Colon (tissue), 2 donors: ENCODE measurements around the gene PCMTD2.
"Not testable (repeated sequence)": the region's sequence is repeated elsewhere in the genome, so short reads cannot be mapped to it uniquely, and the experiment has no call there.

Experiments
- FAIRE-seq: peaks from 2 replicates; lab custom pipeline; 2012; peaks lifted over from hg19 to GRCh38; lab: Jason Lieb, UNC
- donor health status: control.
- donor health status: control.

Gene PCMTD2

GRCh38 chr20:64257107-64257757 lies 1.7 kb downstream of the PCMTD2 start:
- FAIRE-seq: no peak

DNA sequence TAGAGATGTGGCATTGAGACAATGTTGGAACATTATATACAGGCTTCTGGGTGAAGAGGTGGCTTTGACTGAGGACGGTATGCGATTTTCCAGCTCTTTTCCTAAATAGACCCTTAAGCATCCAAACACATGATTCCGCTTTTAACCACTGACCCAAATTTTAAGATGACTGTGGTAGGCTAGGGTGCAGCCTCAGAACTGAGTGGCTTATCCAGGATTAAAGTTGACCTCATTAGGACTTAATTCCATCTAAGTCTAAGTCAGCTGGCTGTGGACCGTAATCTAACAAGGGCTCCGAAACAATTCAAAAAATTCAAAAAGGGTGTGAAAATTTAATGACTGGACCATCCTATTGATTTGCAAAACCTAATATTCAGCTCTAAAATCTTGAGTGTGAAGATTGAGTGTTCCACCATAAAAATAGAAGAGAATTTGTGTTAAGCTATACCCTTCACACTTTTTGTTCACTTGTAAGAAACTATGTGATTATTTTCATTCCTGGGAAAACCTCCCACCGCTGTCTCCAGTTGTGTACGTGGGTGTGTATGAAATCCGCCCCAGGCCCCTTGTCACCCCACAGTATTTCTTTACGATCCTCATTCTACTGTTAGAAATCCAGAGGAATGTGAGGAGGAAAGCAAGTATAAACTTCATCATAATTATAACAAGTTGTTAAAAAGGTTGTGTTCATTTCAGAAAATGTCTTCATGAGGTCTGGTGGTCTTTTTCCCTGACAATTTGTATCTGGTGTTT lies 2.7 kb downstream of the PCMTD2 start:
- FAIRE-seq: no peak

DNA sequence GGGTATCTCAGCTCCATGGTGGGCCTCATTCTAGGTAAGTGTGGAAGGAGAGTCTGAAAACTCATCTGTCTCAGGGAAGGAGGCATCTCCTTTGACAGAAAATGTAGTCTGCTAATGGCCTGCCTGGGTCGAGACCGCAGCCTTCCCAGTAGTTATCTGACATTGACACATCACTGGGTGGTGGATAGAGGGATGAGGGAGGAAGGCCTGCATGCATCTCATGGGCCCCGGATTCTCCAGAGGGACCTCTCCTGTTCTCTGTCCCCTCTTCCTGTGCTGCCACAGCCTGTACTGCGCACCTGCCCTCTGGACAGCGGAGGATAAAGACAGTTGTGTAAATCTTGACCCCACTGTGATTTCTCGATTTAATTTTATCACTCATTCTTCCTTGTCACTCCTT lies 4.7 kb downstream of the PCMTD2 start:
- no peak for FAIRE-seq

GRCh38 chr20:64261138-64261537 lies 5.6 kb downstream of the PCMTD2 start:
- no peak for FAIRE-seq

GRCh38 chr20:64264091-64264490 lies 8.5 kb downstream of the PCMTD2 start:
- FAIRE-seq: no peak

GRCh38 chr20:64265201-64265600 lies 9.7 kb downstream of the PCMTD2 start:
- no peak for FAIRE-seq

DNA sequence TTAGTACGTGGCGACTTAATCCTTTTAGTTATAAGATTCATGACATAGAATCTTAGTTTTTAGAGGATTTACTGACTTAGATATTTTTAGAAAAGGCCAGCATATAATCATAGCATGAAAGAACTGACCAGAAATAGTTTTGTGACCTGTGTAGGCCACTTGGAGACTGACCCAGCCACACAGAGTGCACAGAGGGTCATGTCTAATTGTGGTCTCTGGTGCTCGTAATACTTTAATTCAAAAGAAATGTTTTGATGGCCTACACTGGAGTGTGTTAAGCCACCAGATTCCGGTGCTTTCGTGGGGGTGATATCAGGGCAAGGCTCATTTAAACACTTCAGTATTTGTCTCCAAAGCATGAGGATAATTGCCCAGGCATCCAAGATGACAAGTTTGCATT lies 11.4 kb downstream of the PCMTD2 start:
- no peak for FAIRE-seq

GRCh38 chr20:64268174-64268573 lies 12.6 kb downstream of the PCMTD2 start:
- no peak for FAIRE-seq

GRCh38 chr20:64269604-64270411 lies 14.3 kb downstream of the PCMTD2 start:
- FAIRE-seq: no peak

DNA sequence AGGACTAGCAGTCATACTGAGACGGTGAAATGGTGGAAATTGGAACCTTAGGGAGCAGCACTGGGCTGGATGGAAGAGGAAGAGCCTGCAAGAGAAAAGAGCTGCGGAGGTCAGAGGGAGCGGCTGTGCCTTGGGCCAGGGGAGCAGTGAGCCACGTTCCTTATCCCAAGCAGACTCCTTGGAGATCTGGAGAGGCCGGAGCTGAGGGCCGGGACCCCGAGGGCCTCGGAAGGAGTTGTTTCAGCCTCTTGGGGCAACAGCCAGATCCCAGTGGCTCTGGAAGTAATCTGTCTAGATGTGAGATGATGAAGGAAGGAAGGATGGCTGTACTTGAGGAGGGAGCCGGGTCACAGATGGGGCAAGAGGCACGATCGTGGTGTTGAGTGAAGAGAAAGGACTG lies 16.1 kb downstream of the PCMTD2 start:
- no peak for FAIRE-seq

GRCh38 chr20:64273109-64273508 lies 17.6 kb downstream of the PCMTD2 start:
- FAIRE-seq: no peak

GRCh38 chr20:64276817-64277216 lies 21.3 kb downstream of the PCMTD2 start:
- no peak for FAIRE-seq

- no peak for FAIRE-seq
These were observed 22.2 kb downstream of the PCMTD2 start for GRCh38 chr20:64277571-64278316.

GRCh38 chr20:64278317-64278681 lies 22.8 kb downstream of the PCMTD2 start:
- FAIRE-seq: no peak

DNA sequence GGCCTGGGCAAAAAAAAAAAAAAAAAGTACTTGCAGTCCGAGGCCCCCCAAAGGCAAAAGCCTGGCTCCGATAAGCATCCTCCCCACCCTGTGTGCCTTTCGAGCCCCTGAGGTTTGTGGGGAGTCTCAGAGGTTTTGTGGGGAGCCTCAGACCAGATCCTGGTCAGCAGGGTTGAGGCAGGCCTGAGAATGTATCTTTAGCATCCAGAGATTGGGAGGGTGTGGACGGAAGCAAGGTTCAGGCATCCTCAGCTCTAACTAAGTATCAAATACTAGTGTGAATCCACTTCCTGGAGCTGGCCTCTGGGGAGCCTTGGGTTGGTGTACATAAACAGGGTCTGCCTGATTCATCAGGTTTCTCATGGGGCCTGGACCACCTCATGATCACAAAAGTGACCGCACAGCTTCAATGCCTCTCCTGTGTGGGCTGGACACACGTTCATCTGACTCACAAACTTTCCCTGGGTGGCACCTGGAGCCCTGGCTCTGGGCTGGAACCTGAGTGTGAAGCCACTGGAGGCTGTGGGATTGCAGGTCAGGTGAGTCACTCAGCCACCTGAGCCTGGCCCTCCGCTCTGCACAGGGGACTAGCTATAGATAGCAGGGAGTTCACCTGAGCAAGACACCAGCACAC lies 24.4 kb downstream of the PCMTD2 start:
- no peak for FAIRE-seq

DNA sequence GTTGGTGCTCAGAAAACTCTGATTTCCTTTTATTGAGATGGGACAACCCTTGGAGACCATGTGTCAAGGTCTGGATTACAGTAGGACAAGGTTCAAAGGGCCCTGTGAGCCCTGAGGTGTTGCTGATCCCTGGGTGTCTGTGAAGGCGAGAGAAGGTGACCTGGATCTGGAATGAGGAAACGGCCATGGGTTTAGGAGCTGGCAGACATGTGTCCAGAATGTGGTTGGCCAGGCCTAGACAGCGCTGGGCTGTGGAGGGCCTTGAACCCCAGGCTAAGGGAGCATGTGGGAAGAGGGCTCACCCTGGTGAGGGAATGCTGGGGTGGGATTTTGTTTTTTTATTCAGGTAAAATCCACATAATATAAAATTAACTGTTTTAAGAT lies 24.9 kb downstream of the PCMTD2 start:
- FAIRE-seq: no peak

DNA sequence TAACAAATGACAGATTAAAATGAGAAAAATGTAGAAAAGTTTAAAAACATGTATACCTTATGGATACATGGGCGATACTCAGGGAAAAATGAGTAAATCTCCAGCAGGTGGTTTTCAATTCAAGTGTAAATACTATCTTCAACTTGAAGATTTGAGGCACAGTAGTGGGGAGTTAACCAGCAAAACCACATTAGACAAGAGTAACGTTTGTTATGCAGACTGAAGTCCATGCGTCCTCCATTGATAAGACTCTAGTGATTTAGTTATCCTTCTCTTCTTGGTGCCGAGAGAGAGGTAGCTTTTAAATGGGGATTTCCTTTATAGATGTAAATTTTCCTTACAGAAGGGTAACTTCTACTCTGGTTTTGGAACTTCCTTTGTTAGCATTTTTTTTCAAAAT lies 28.1 kb downstream of the PCMTD2 start:
- no peak for FAIRE-seq

DNA sequence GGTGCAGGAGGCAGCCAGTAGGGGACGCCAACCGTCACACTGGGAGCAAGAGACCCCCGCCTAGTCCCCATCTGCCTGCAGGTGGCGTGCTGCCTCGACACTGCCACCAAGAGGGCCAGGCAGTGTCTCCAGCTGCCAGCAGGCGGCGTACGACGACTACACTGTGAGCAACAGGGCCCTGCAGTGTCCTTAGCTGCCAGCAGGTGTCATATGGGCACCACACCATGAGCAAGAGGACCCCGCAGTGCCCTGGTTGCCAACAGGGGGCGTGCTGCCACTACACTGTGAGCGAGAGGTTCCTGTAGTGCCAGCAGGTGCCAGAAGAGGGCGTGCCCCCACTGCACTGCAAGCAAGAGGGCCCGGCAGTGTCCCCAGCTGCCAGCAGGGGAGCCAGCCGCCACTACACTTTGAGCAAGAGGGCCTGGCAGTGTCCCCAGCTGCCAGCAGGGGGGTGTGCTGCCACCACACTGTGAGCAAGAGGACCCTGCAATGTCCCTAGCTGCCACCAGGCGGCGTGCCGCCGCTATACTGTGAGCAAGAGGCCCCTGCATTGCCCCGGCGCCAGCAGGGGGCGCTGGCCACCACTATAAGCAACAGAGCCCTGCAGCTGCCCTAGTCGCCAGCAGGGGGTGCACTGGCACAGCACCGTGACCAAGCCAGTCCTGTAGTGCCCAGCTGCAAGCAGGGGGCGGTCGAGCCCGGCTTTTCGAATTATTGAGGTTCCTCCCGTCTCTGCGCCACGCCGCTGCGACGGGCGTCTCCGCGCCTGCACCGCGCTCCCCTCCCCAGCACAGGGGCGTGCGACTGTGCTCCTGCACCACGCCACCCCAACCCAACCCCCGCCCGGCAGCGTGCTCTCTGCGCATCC lies 30.3 kb downstream of the PCMTD2 start:
- not testable (repeated sequence) for FAIRE-seq

GRCh38 chr20:64286447-64287263 lies 31.1 kb downstream of the PCMTD2 start:
- not testable (repeated sequence) for FAIRE-seq

DNA sequence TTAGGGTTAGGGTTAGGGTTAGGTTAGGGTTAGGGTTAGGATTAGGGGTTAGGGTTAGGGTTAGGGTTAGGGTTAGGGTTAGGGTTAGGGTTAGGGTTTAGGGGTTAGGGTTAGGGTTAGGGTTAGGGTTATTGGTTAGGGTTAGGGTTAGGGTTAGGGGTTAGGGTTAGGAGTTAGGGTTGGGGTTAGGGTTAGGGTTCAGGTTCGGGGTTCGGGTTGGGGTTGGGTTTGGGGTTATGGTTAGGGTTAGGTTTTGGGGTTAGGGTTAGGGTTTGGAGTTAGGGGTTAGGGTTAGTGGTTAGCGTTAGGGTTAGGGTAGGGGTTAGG lies 31.7 kb downstream of the PCMTD2 start:
- not testable (repeated sequence) for FAIRE-seq
